K562 (cell line): ENCODE measurements around the gene UNC5B. TPM values are rescaled to one million over a fixed set of nuclear protein-coding genes. Genes with fewer than 3 reads are reported as not detected.

Experiments
- ATAC-seq: fragments of 200-7000 bp; cut with Tn5 transposase; 3 replicates; pipeline ENCODE4 v1.9.1; 2020; ENCODE audit warnings: moderate library complexity
- BruUV-seq: library from RNA; stranded (reverse); fragments of 400-500 nt; replicated peaks from 2 replicates; lab custom pipeline; 2021; lab: Mats Ljungman, UMichigan
- CTCF ChIA-PET: fragments of 300-600 bp; formaldehyde crosslinking; extraction: SDS; loops from one replicate; lab custom pipeline; 2021; ENCODE audit warnings: low intra/inter-chr PET ratio; lab: Yijun Ruan, JAX
- POLR2A ChIA-PET: fragments of 300-600, 350-650 bp; sonication (Branson Sonifier 250); formaldehyde crosslinking; extraction: SDS; loops from one replicate; lab custom pipeline; 2021; ENCODE audit warnings: antibody characterized with exemption, inconsistent platforms; lab: Yijun Ruan, JAX
- DNase-seq, 4 experiments: peaks; one replicate each; pipeline versions ENCODE4 v3.0.0 to v3.0.0-alpha.2; 2011 to 2018; ENCODE audit warnings: low spot score in 3 of 4, mixed read lengths in 3 of 4; ENCODE audit errors: extremely low read depth in 1 of 4
- FAIRE-seq: peaks from 2 replicates; lab custom pipeline; 2011; peaks lifted over from hg19 to GRCh38; lab: Jason Lieb, UNC
- H2AFZ ChIP-seq: 2 replicates; pipeline ENCODE4 v1.6.0; 2011; ENCODE audit warnings: low read depth, low read length, control low read depth, inconsistent platforms
- H3K27ac ChIP-seq: fragments of 200-600 bp; 3 replicates; pipeline ENCODE4 v1.8.0; 2011; ENCODE audit warnings: low read depth, mild to moderate bottlenecking, control low read depth, inconsistent platforms, low read length, moderate library complexity, mixed read lengths; ENCODE audit errors: extremely low read depth
- H3K27me3 ChIP-seq, 2 experiments: fragments of 300-600 bp in 1 of 2; 2 replicates in 1 of 2; 3 replicates in 1 of 2; pipeline versions ENCODE4 v1.6.0 to v1.8.0; 2011; ENCODE audit warnings: inconsistent platforms in 2 of 2, low read length in 2 of 2, mild to moderate bottlenecking in 1 of 2, mixed read lengths in 1 of 2, moderate library complexity in 1 of 2; ENCODE audit not compliant: control insufficient read depth in 2 of 2, insufficient read depth in 2 of 2
- H3K36me3 ChIP-seq: fragments of 300-600 bp; 3 replicates; pipeline ENCODE4 v1.8.0; 2011; ENCODE audit warnings: mild to moderate bottlenecking, low read length, inconsistent platforms; ENCODE audit not compliant: control insufficient read depth, insufficient read depth
- H3K4me1 ChIP-seq, 2 experiments: fragments of 200-600 bp in 1 of 2; replicated peaks in 1 of 2; 2 replicates in 1 of 2; 3 replicates in 1 of 2; pipeline versions ENCODE4 v1.5.1 to v1.8.0; 2011; ENCODE audit warnings: inconsistent platforms in 2 of 2, low read length in 2 of 2, mild to moderate bottlenecking in 1 of 2, mixed read lengths in 1 of 2, moderate library complexity in 1 of 2; ENCODE audit not compliant: control insufficient read depth in 2 of 2, insufficient read depth in 2 of 2
- H3K4me2 ChIP-seq: 2 replicates; pipeline ENCODE4 v1.6.1; 2011; ENCODE audit warnings: low read length, control low read depth, inconsistent platforms, mixed read lengths; ENCODE audit not compliant: insufficient read depth
- H3K4me3 ChIP-seq: fragments of 200-600 bp; sonication (generic), shearing (Covaris generic); 2 replicates; pipeline ENCODE4 v1.5.1; 2016; ENCODE audit warnings: control low read depth, inconsistent platforms
- H3K79me2 ChIP-seq: fragments of 200-600 bp; 3 replicates; pipeline ENCODE4 v1.8.0; 2011; ENCODE audit warnings: low read length, inconsistent platforms; ENCODE audit not compliant: control insufficient read depth, insufficient read depth
- H3K9ac ChIP-seq, 2 experiments: 2 replicates each; pipeline versions ENCODE4 v1.6.0 to v1.6.1; 2011; ENCODE audit warnings: low read depth in 2 of 2, low read length in 2 of 2, control low read depth in 1 of 2, inconsistent platforms in 1 of 2, mild to moderate bottlenecking in 1 of 2, mixed read lengths in 1 of 2; ENCODE audit not compliant: insufficient read depth in 1 of 2
- H3K9me1 ChIP-seq: one replicate; pipeline ENCODE4 v1.6.0; 2011; ENCODE audit warnings: inconsistent platforms, mild to moderate bottlenecking, low read length, moderate library complexity; ENCODE audit not compliant: control insufficient read depth, insufficient read depth
- H3K9me3 ChIP-seq: replicated peaks from 2 replicates; pipeline ENCODE4 v1.5.1; 2011; ENCODE audit warnings: low read depth, low read length, inconsistent platforms; ENCODE audit not compliant: control insufficient read depth, insufficient read depth
- H4K20me1 ChIP-seq: replicated peaks from 2 replicates; pipeline ENCODE4 v1.6.1; 2011; ENCODE audit warnings: low read length, inconsistent platforms, mixed read lengths; ENCODE audit not compliant: control insufficient read depth, insufficient read depth
- ASH1L ChIP-seq: fragments of 450-650 bp; IDR thresholded peaks from 2 replicates; pipeline ENCODE4 v1.6.1; 2018; ENCODE audit warnings: borderline replicate concordance, mild to moderate bottlenecking, low read depth; ENCODE audit not compliant: partially characterized antibody
- CBFA2T3 ChIP-seq: fragments of 450-650 bp; IDR thresholded peaks from 2 replicates; pipeline ENCODE4 v1.6.1; 2017
- HMG20A ChIP-seq: fragments of 450-650 bp; formaldehyde crosslinking; conservative IDR thresholded peaks from 2 replicates; pipeline ENCODE4 v1.4.0; 2020; ENCODE audit warnings: mild to moderate bottlenecking, mixed read lengths
- MCM5 ChIP-seq: fragments of 450-650 bp; IDR thresholded peaks from 2 replicates; pipeline ENCODE4 v1.6.1; 2016; ENCODE audit warnings: low read depth
- MLLT1 ChIP-seq, 2 experiments: fragments of 450-650 bp; IDR thresholded peaks; 2 replicates each; pipeline ENCODE4 v1.6.1; 2016
- NFXL1 ChIP-seq: fragments of 450-650 bp; formaldehyde crosslinking; IDR thresholded peaks from 2 replicates; pipeline ENCODE4 v1.4.0; 2021; ENCODE audit warnings: mild to moderate bottlenecking
- RBM25 ChIP-seq: fragments of 200-400 bp; formaldehyde crosslinking; IDR thresholded peaks from 2 replicates; pipeline ENCODE4 v1.6.1; 2018; ENCODE audit warnings: low read length, low read depth, moderate library complexity; ENCODE audit not compliant: severe bottlenecking
- STAT5A ChIP-seq: IDR thresholded peaks from 2 replicates; pipeline ENCODE4 v1.6.1; 2012; ENCODE audit warnings: low read length, inconsistent platforms, borderline replicate concordance
- TCF3 ChIP-seq: sonication (generic); formaldehyde crosslinking; IDR thresholded peaks from 2 replicates; pipeline ENCODE4 v1.4.0; 2020; ENCODE audit warnings: mild to moderate bottlenecking, missing genetic modification reagents
- ZC3H8 ChIP-seq: fragments of 450-650 bp; IDR thresholded peaks from 2 replicates; pipeline ENCODE4 v1.6.1; 2017
- ZNF175 ChIP-seq: fragments of 200-800 bp; sonication (Bioruptor generic); IDR thresholded peaks from 2 replicates; pipeline ENCODE4 v1.6.1; 2016; ENCODE audit warnings: low read depth, mild to moderate bottlenecking, missing genetic modification characterization, missing compliant biosample characterization
- ZNF197 ChIP-seq: fragments of 200-800 bp; sonication (Bioruptor generic); IDR thresholded peaks from 2 replicates; pipeline ENCODE4 v1.6.1; 2016; ENCODE audit warnings: low read depth, missing genetic modification characterization, missing compliant biosample characterization
- WGBS: fragments of 100-300 bp; shearing (Covaris generic); methylation state at CpG from one replicate; pipeline ENCODE4 v1.1.6; 2016; ENCODE audit warnings: low coverage, mixed read lengths; ENCODE audit not compliant: insufficient coverage; ENCODE audit errors: missing lambda C conversion rate; 5-methylcytosine and 5-hydroxymethylcytosine counted together
- in situ Hi-C: fragments of 300-500 bp; cut with MboI; formaldehyde crosslinking; loops from 4 replicates; pipeline ENCODE4 v1.15.0; 2018; ENCODE audit warnings: inconsistent platforms, mixed read lengths
- intact Hi-C: fragments of 100-400 bp; cut with micrococcal nuclease; formaldehyde crosslinking; loops from 2 replicates; pipeline ENCODE4 v1.14.2; 2022
- polyA plus RNA-seq, 8 experiments: library from polyadenylated mRNA; depleted of rRNA in 4 of 8; stranded (reverse) in 5 of 8; unstranded in 3 of 8; fragments of >200 nt; fragmentation: Nextera tagmentation in 2 of 8; fragmentation: Illumina TruSeq in 1 of 8; extraction: Ambion mirVana in 2 of 8; extraction: Trizol in 1 of 8; gene quantifications; 2 replicates each; pipeline versions ENCODE4 v1.2.1 to v1.2.3, GENCODE V29; 2011 to 2014; ENCODE audit warnings: inconsistent platforms in 1 of 8, missing spikeins in 1 of 8
- total RNA-seq, 7 experiments: library from RNA; depleted of rRNA in 6 of 7; stranded (reverse); fragments of >200 nt in 6 of 7; fragmentation: Illumina TruSeq in 2 of 7; extraction: Trizol in 2 of 7; gene quantifications; 2 replicates each; pipeline versions ENCODE4 v1.2.1 to v1.2.3, GENCODE V29; 2011 to 2021; ENCODE audit warnings: low replicate concordance in 1 of 7
- TF ChIP-seq, protein P1 (sequence below): fragments of 250-450 bp; sonication (Bioruptor Pico); IDR thresholded peaks from 2 replicates; pipeline ENCODE4 v1.6.1; 2021; ENCODE audit warnings: mild to moderate bottlenecking

The UNC5B gene
- total and polyA plus RNA-seq, 9 of the 15 experiments (the other 6 are each of a cell fraction or from before 2014, with no cell fraction given) = 0.10 to 8.4 (median 2.1) TPM

DNA sequence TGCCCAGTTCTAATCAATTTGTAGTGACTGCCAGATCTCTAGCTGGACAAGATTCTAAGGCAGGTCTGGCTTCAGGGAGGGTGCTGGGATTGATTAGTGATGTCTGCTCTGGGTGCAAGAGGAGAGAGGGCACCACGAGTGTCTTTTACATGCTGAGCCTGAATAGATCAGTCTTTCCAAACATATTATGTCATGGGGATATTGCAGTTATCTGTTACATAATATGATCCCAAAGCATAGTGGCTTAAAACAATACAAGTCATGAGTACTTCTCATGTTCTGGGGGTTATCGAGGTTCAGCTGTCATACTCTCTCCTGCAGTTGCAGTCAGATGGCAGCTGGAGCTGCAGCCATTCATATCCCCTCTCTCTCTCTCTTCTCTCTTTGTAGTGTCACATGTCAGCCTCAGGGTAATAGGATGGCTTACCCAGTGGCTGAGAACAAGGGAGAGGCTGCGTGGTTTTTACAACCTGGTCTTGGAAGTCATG, 132.7 kb downstream of the UNC5B start (continued):
- TF ChIP-seq MLLT1 (IDR thresholded peaks at IDR 0.05) = peak in 1 of 2 experiments; percentile 95; a peak in 2 of 4 replicates
- TF ChIP-seq MCM5 = no peak
- peak; percentile 22 for TF ChIP-seq RBM25
- no peak for TF ChIP-seq ASH1L
- TF ChIP-seq, protein P1, sequence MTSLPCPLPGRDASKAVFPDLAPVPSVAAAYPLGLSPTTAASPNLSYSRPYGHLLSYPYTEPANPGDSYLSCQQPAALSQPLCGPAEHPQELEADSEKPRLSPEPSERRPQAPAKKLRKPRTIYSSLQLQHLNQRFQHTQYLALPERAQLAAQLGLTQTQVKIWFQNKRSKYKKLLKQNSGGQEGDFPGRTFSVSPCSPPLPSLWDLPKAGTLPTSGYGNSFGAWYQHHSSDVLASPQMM (CRISPR knock-in tag) = no peak
- no peak for TF ChIP-seq HMG20A (CRISPR knock-in tag)
- TF ChIP-seq ZC3H8 = no peak

GRCh38 chr10:71345694-71346093, 133.3 kb downstream of the UNC5B start:
- no peaks in the 10 kb centered on the region for H3K79me2 ChIP-seq
- peak overlapping the region in 1 of 2 experiments; percentile 83; a peak in 2 of 4 replicates for H3K9ac ChIP-seq
- TF ChIP-seq ZNF175 = no peak
- no peak for TF ChIP-seq ZC3H8
- peak; percentile 26; the same call in 1 of the 2 replicates for TF ChIP-seq TCF3 (CRISPR knock-in tag)
- TF ChIP-seq CBFA2T3 = 0 out of 2 replicates have a peak, but pooled peaks have one; percentile 26
- TF ChIP-seq ZNF197 = no peak
- no peak for TF ChIP-seq NFXL1
- TF ChIP-seq STAT5A = no peak
- ATAC-seq (peak; percentile 62), FAIRE-seq (peak; percentile 61), DNase-seq (peak in 2 of 4 experiments; percentile 49 to 65)
- peaks cover 20% of the 10 kb centered on the region in 2 experiments for H3K4me1 ChIP-seq
- no peaks in the 10 kb centered on the region for H3K9me3 ChIP-seq
- in situ Hi-C loops = no loop called here
- no peak overlapping the region for H3K4me3 ChIP-seq
- H2AFZ ChIP-seq = no peak overlapping the region
- H3K4me2 ChIP-seq = peak overlapping the region; percentile 14; the same call in 1 of the 2 replicates
- BruUV-seq = no TSS peak
- H3K9me1 ChIP-seq = no peaks in the 10 kb centered on the region
- H4K20me1 ChIP-seq = peaks cover 6% of the 10 kb centered on the region
- H3K27me3 ChIP-seq = no peaks in the 10 kb centered on the region
- WGBS = 32% methylated on average over 10 of the region's 10 CpGs
- ChIA-PET CTCF (no interaction called here), POLR2A (interaction anchor here (0.7 to 1.6 kb wide), 2 partner anchors 8 to 11 kb away, joined by 3 to 5 read pairs; no protein-coding TSS in a partner anchor)
- H3K27ac ChIP-seq = no peak overlapping the region
- intact Hi-C loops = no loop called here
- H3K36me3 ChIP-seq = no peaks in the 10 kb centered on the region
